Astrocyte (in vitro differentiated cells and primary cell): ENCODE measurements around the gene OR2K2.

ENCODE experiments used
- CTCF ChIP-seq: IDR thresholded peaks from 2 replicates; pipeline ENCODE4 v1.5.1; 2011; ENCODE audit warnings: low read depth, mild to moderate bottlenecking, inconsistent platforms, low read length, moderate library complexity; ENCODE audit not compliant: insufficient read depth
- EZH2 ChIP-seq: IDR thresholded peaks from 2 replicates; pipeline ENCODE4 v1.6.1; 2012; ENCODE audit warnings: mild to moderate bottlenecking, low read length, inconsistent platforms; ENCODE audit not compliant: insufficient read depth

- TF ChIP-seq CTCF = no peak
- no peak for TF ChIP-seq EZH2
Measured at GRCh38 chr9:111375062-111375461, 45.0 kb upstream of the OR2K2 start.
